ENCODE measurements around the gene CST1.
"Not testable (repeated sequence)": the region's sequence is repeated elsewhere in the genome, so short reads cannot be mapped to it uniquely, and the experiment has no call there.

Gene CST1

DNA sequence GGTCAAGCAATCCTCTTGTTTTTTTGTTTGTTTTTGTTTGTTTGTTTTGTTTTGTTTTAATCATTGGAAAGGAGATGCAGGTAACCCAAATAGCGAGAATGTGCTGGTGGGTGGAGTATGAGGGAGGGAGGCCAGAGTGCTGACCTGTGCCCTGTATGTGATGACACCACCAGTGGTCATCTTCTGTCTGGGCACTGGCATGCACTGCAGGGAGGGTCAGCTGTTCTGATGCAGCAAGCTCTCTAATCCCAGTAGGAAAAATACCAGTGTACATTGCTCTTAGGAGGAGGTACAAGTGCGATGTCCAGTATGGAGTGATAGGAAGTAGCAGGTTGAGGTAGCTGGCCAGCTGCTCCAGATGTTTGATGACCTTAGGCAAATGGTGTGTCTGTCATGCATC lies 2.9 kb upstream of the CST1 start:
- no peak for DNase-seq

- DNase-seq = no peak
Observed at GRCh38 chr20:23753194-23753548, 2.4 kb upstream of the CST1 start.

DNA sequence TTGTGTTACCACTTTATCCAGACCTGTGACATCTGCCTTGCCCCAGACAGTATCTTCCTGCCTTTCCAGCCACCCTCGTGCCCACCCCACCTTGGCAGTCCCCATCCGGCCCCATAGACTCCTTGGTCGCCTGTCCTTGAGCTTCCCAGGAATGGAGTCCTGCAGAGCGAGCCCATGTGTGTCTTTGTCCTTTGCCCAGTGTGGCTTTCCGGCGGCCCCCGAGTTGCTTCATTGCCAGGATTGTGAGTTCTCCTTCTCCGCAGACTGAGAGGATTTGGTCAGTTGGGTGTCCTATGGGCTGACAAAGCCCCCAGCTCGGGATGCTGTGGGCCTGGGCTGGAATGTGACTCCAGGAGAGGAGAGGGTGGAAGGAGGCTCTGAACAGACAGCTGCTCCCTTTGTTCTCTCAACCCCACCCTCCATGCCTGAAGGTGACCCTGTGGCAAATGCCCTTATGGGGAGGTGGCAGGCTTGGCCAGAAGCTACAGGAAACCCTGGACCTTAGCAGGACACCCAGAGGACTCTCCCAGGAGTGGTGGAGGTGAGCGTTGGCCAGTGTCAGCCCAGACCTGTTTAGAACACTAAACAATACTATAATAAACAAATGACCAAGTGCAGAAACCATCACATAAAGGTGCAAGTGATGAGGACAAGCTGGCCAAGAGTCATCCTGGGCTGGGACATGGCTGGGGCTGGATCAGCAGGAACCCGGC lies 1.9 kb upstream of the CST1 start:
- no peak for DNase-seq

DNA sequence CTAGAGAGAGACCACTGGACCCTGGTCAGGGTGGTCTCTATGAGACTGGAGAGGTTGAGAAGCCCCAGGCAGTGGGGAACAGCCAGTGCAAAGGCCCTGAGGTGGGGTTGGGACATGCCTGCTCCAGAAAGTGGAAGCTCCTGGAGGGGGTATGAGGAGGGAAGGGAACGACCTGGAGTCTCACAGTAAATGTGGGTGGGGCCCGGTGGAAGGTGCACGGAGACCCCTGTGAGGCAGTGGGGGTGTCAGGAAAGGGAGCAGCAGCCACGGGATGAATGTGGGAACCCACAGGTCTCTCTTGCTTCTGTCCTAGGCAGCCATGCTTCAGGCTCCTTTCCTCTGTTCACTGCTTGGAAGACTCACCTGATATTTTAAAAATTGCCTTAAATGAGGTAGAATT lies 1.3 kb upstream of the CST1 start:
- no peak for DNase-seq

- no peak for DNase-seq
Observed at GRCh38 chr20:23749746-23750145, 989 bp downstream of the CST1 start.

DNA sequence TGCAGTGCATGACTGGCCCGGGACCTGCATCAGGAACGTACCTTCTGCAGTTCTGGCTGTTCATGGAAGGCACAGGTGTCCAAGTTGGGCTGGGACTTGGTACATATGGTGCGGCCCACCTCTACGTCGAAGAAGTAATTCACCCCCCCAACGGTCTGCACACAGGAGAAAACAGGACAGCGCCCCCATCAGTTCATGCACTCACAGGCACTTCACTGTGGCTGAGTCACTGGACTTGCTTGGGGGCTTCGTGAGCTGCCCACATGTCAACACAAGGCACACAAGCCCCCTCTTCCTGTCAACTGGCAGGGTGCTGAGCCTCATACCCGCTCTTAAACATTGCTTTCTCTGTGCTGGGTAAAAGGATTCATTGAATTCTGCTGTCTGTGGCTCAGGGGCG lies 1.8 kb downstream of the CST1 start:
- DNase-seq = not testable (repeated sequence)

DNA sequence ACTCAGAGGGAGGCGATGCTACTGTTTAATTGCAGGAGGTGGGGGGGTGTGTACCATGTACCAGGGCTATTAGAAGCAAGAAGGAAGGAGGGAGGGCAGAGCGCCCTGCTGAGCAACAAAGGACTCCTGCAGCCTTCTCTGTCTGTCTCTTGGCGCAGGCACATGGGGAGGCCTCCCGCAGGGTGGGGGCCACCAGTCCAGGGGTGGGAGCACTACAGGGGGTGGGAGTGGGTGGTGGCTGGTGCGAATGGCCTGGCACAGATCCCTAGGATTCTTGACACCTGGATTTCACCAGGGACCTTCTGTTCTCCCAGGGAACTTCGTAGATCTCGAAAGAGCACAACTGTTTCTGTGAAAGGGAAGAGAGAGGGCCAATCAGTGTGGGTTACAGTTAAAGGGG lies 3.2 kb downstream of the CST1 start:
- not testable (repeated sequence) for DNase-seq

DNA sequence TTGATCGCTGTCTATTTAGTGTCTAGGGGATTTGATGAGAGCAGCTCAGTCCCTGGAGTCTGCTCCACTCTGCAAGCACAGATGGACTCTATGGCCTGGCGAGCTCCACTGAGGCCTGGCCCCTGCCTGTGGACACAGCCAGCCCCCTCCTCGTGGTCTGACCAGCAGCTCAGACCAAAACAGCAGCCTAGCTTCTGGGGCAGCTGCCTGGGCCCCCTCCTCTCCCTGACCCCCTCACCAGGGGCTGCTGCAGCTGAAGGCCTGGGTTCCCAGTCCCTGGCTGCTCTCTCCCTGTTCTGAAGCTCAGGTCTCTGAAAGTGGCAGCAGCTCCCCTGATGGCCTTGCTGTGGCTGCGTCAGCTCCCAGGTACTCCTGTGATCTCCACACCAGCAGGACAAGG lies 3.6 kb downstream of the CST1 start:
- not testable (repeated sequence) for DNase-seq

DNA sequence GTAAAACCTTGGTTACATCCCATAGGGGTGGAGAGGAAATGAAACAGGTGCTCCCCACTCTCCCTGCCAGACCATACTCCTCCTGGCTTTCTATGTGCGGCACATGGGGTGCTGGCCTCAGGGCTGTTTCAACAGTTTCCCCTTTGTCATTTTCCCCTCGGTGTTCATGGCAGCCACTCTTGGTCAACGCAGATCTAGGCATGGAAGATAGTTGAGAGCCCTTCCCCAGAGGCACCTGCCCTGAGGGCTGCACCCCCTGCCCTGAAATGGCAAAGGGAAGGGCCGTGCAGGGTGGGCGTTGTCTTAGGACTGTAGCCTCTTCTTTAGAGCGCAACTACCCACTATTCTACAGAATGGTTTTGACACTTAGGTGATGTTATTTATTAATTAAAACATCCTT lies 4.4 kb downstream of the CST1 start:
- no peak for DNase-seq

DNA sequence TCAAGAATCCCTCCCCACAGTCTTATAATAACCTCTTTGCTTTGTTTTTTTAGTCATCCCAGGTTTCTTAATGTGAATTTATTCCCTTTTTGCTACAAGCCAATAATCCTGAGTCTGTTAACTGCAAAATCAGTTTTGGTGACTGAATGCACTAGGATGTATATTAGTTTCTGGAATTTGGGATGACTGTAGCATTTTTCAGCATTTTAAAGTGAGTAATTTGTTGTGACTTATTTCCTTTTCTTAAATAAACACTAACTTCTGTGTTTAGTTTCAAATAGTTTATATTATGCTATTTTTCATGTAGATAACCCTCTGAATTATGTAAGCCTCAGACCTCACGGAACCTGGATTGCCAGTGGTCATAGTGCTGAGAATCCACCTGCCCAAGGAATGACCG lies 5.5 kb downstream of the CST1 start:
- DNase-seq = no peak

- no peak for DNase-seq
Observed at GRCh38 chr20:23744817-23745216, 5.9 kb downstream of the CST1 start.

DNA sequence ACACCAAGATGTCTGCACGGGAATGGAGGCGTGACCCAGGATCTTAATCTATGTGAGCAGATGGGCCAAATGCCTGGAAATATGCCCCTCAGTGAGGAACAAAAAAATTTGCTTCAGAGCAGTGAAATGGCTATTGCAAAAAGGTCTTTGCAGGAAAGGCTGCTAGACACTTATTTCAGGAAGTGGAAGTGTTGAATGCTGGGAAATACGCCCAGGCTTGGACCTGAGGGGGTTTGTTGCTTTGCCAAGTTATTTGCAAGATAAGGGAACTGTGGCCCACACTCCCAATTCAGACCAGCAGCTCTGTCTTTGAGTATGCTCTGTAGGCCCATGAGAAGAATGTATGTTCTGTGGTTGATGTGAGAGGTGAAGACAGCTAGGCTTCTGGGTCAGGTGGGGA lies 15.3 kb downstream of the CST1 start:
- DNase-seq = not testable (repeated sequence)

DNA sequence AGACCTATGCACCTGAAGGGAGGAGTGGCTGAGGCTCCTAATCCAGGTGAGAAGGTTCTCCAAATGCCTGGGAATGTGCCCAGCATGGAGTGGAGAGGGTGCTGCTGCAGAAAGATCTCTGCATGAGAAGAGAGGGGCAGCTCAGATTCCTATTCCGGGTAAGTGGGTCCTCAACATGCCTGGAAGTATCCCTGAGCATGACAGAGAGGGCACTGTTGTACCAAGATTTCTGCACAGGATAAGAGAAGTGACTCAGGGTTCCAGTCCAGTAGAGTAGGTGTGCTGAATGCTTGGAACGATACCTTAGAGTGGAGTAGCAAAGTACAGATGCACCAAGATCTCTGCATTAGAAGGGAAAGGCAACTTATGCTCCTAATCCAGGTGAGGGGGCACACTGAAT lies 15.8 kb downstream of the CST1 start:
- DNase-seq = not testable (repeated sequence)

GRCh38 chr20:23734440-23734839 lies 16.3 kb downstream of the CST1 start:
- DNase-seq = not testable (repeated sequence)

- no peak for DNase-seq
Observed at GRCh38 chr20:23727016-23727415, 23.7 kb downstream of the CST1 start.

- DNase-seq = no peak
Observed at GRCh38 chr20:23725102-23725501, 25.6 kb downstream of the CST1 start.

- DNase-seq = peak; percentile 5
Observed at GRCh38 chr20:23723659-23724307, 27.0 kb downstream of the CST1 start.

DNA sequence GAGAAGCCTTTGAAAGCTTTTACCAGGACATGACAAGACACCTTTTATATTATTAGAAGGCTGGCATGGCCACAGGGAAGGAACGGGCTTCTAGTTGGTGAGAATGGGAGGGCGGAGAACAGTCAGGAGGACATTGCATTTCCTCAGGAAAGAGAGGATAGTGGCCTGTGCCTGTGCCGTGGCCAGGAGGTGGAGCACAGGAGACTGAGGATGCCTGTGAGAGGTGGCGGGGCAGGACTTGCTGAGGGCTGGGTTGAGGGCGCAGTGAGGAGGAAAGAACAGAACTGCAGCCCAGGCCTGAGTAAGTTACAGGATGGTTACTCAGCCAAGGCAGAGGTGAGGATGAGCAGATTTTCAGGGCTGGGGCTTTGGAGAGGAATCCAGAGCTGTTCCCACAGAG lies 27.9 kb downstream of the CST1 start:
- not testable (repeated sequence) for DNase-seq

DNA sequence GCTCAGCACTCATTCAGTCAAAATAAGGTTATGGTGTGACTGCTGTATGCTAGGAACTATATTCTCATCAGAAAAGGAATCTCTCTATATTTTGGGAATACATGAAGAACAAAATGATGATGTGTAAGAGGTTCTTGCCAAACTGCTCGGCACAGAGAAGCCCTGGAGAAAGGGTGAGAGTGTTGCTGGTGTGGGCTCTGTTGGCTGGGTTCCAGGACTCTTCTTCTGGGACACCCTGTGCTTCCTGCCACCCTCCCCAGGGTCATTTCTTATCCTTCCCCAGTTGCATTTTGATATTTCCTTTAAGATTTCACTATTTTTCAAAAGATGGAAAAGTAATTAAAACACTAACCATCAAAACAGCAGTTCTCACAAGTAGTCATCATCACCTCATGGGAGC lies 28.8 kb downstream of the CST1 start:
- DNase-seq = no peak

DNA sequence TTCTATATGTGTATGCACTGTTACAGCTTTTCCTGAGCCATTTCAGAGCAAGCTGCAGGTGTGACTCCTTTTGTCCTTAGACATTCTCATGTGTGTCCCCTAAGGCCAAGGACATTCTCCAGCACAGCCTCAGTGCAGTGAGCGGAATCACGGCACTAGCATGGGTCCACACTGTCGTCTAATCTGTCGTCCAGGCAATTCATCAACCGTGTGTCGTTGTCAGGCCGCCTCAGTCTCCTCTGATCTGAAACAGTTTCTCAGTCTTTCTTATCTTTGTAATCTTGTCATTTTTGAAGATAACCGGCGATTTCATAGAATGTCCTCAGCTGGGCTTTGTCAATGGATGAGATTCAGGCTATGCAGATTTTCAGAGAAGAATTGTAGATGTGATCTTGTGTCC lies 31.4 kb downstream of the CST1 start:
- not testable (repeated sequence) for DNase-seq

DNA sequence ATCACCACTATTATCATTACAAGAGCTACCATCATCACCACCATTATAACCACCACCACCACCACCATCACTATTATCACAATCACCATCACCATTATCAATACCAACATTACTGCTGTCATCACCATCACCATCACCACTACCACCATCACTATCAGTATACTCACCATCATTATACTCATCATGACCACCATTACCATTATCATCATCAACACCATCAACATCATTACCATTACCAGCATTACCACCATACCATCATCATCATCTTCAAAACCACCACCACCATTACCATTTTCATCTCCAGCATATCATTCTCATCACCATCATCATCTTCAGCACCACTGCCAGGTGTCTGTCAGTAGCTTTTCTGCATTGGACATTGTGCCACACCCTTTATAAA lies 39.0 kb downstream of the CST1 start:
- DNase-seq = not testable (repeated sequence)

- DNase-seq = no peak
Observed at GRCh38 chr20:23710771-23711170, 40.0 kb downstream of the CST1 start.

- no peak for DNase-seq
Observed at GRCh38 chr20:23705895-23706294, 44.8 kb downstream of the CST1 start.

GRCh38 chr20:23702021-23702420 lies 48.7 kb downstream of the CST1 start:
- no peak for DNase-seq

- no peak for DNase-seq
Observed at GRCh38 chr20:23700931-23701330, 49.8 kb downstream of the CST1 start.
